NCI-H2196 (cell line): ENCODE data around the gene RBM19.

ENCODE experiments used
- DNase-seq: peaks from one replicate; lab custom pipeline; 2025; ENCODE audit not compliant: unreplicated experiment; lab: John Stamatoyannopoulos, UW

RBM19 gene

GRCh38 chr12:113862590-113863454 is 103.3 kb downstream of the RBM19 start:
- DNase-seq, result no peak

GRCh38 chr12:113861708-113862312 is 104.3 kb downstream of the RBM19 start:
- no peak for DNase-seq

GRCh38 chr12:113860950-113861349 is 105.2 kb downstream of the RBM19 start:
- DNase-seq, result no peak

- peak; percentile 84 for DNase-seq
Measured at GRCh38 chr12:113860059-113860820, 105.9 kb downstream of the RBM19 start.

- no peak for DNase-seq
Measured at GRCh38 chr12:113858841-113859386, 107.2 kb downstream of the RBM19 start.

GRCh38 chr12:113857371-113857770 is 108.8 kb downstream of the RBM19 start:
- DNase-seq, result peak; percentile 60

GRCh38 chr12:113855998-113856397 is 110.1 kb downstream of the RBM19 start:
- DNase-seq, result no peak

GRCh38 chr12:113854385-113855142 is 111.6 kb downstream of the RBM19 start:
- no peak for DNase-seq

GRCh38 chr12:113853491-113853890 is 112.6 kb downstream of the RBM19 start:
- DNase-seq, result peak; percentile 56

- peak; percentile 44 for DNase-seq
Measured at GRCh38 chr12:113852695-113853490, 113.2 kb downstream of the RBM19 start.

GRCh38 chr12:113852264-113852663 is 113.9 kb downstream of the RBM19 start:
- DNase-seq, result peak; percentile 31

GRCh38 chr12:113850309-113851056 is 115.6 kb downstream of the RBM19 start:
- DNase-seq, result peak; percentile 56

GRCh38 chr12:113847856-113848255 is 118.3 kb downstream of the RBM19 start:
- DNase-seq, result no peak

GRCh38 chr12:113846883-113847755 is 119.0 kb downstream of the RBM19 start:
- no peak for DNase-seq

GRCh38 chr12:113845900-113846674 is 120.0 kb downstream of the RBM19 start:
- DNase-seq, result no peak

- no peak for DNase-seq
Measured at GRCh38 chr12:113844495-113845210, 121.5 kb downstream of the RBM19 start.

- no peak for DNase-seq
Measured at GRCh38 chr12:113842699-113843098, 123.4 kb downstream of the RBM19 start.
